A549 (cell line): ENCODE results near the gene SAPCD2.

ENCODE experiments used
- CTCF ChIP-seq: fragments of >200 bp; sonication (Bioruptor Twin); formaldehyde crosslinking; IDR thresholded peaks from 3 replicates; pipeline ENCODE4 v1.5.1; 2016
- ELK1 ChIP-seq: fragments of 150-350 bp; IDR thresholded peaks from 2 replicates; pipeline ENCODE4 v1.6.1; 2014; ENCODE audit warnings: low read depth, mild to moderate bottlenecking, low read length
- EP300 ChIP-seq, 2 experiments: fragments of >200 bp; sonication (Bioruptor Twin); formaldehyde crosslinking; IDR thresholded peaks; 2 replicates in 1 of 2; 3 replicates in 1 of 2; pipeline ENCODE4 v1.6.1; 2016 to 2017
- MAX ChIP-seq: IDR thresholded peaks from 2 replicates; pipeline ENCODE4 v1.6.1; 2012
- NR3C1 ChIP-seq: fragments of >200 bp; sonication (Bioruptor Twin); formaldehyde crosslinking; IDR thresholded peaks from 3 replicates; pipeline ENCODE4 v1.6.1; 2017
- POLR2A ChIP-seq: IDR thresholded peaks from 2 replicates; pipeline ENCODE4 v1.6.1; 2012; ENCODE audit warnings: mild to moderate bottlenecking, low read length
- RARB ChIP-seq: fragments of 250-450 bp; sonication (Bioruptor Pico); IDR thresholded peaks from 2 replicates; pipeline ENCODE4 v1.8.0; 2021; ENCODE audit warnings: mild to moderate bottlenecking, moderate library complexity
- REST ChIP-seq: fragments of 200-600 bp; sonication (generic); IDR thresholded peaks from 2 replicates; pipeline ENCODE4 v1.6.1; 2016; ENCODE audit warnings: antibody characterized with exemption, mild to moderate bottlenecking, moderate library complexity
- SMC3 ChIP-seq: fragments of >200 bp; sonication (Bioruptor Twin); formaldehyde crosslinking; IDR thresholded peaks from 3 replicates; pipeline ENCODE4 v1.6.1; 2018; ENCODE audit warnings: inconsistent platforms

- TF ChIP-seq CTCF (no peak), POLR2A (no peak), REST (no peak), NR3C1 (no peak), RARB (CRISPR knock-in tag) (no peak), MAX (no peak), SMC3 (no peak), EP300 (IDR thresholded peaks at IDR 0.05) (no peak), ELK1 (no peak)
These were observed 40.0 kb upstream of the SAPCD2 start for GRCh38 chr9:137110147-137110910.
